HG03457 (cell line): ENCODE data around the gene GSX1.
"Not testable (repeated sequence)": the region's sequence is repeated elsewhere in the genome, so short reads cannot be mapped to it uniquely, and the experiment has no call there.

Source experiments
- ATAC-seq: cut with Tn5 transposase; IDR thresholded peaks from one replicate; pipeline ENCODE4 v1.9.1; 2021; ENCODE audit warnings: moderate number of reproducible peaks; ENCODE audit not compliant: unreplicated experiment

The GSX1 gene

GRCh38 chr13:27793507-27794367 is 1.5 kb downstream of the GSX1 start:
- no peak for ATAC-seq

DNA sequence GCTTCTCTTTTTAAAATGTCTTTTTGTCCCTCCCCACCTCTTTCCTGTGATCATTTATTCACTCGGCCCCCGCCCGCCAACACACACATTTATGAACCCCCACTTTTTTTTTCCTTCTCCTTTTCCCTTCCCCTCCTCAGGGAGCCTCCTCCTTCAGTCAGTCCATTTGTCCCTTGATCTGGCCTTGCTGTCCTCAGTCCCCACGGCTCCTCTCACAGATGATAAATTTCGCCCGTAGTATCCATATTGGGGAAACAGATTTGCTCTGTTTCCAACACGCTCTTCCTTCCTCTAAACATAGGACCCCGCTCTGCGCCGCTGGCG is 2.0 kb downstream of the GSX1 start:
- ATAC-seq, result no peak

GRCh38 chr13:27794921-27795717 is 2.8 kb downstream of the GSX1 start:
- no peak for ATAC-seq

GRCh38 chr13:27795718-27796019 is 3.4 kb downstream of the GSX1 start:
- ATAC-seq, result no peak

GRCh38 chr13:27796544-27797227 is 4.4 kb downstream of the GSX1 start:
- no peak for ATAC-seq

DNA sequence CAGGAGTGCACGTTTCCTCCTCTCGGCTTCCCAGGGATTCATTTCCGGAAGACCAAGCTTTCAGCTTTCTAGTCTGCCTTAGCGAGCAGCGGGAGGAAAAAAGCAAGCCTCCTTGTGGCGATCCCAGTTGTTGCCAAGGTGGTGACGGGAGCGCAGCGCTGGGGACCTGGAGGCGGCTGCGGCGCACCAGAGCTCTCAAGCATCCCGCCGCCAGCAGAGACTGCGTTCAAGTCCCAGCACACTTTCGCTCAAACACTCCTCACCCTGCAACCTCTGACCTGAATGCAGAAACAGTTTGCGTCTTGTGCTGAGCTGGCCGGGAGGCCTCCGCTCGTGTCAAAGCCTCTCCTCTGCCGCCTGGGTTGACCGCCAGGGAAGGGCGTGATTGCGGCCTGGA is 4.9 kb downstream of the GSX1 start:
- no peak for ATAC-seq

GRCh38 chr13:27806744-27807387 is 14.6 kb downstream of the GSX1 start:
- ATAC-seq, result no peak

DNA sequence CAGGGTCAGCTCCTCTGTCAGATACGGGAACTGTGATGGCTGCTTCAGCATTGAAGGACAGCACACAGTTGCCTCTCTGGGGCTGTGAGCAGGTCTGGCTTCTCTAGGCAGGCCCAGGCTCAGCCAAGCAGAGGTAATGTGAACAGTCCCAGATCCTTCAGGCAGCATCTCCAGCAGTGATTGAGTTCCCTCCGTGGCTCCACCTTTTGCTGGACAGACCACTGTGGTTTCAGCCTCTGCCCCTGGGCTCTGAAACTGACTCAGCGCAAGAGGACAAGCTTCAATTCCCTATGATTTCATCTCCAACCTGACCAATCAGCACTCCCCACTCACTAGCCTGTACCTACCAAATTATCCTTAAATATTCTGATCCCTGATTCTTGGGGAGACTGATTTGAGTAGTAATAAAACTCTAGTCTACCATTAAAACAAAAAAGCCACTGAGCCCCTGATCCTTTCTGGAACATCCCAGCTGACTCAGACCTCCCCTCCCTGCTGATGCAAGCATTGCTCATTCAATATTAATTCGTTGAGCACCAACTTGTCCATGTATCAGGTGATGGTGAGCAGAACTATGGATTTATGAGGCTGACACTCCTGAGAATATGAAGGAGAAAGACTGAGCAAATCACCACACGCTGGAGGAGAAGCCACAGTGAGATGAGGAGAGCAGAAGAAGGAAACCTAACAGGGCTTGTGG is 16.7 kb downstream of the GSX1 start:
- no peak for ATAC-seq

DNA sequence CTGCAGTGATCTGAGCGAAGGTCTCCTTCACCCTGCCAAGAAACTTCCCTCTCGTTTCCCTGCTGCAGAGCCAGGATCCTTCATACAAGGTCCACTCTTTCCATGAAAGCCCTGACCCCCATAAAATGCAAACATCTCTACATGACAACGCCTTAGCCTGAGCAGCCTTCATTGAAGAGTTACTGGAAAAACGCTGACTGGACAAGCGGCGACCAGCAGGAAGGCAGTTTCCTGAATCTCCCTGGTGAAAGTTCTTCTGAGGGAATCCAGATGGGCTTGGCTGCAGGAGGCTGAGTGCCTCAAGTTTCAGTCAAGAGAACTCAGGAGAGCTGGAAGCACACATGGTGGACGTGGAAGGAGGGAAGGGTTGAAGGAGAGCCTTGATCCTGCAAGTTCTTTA is 17.7 kb downstream of the GSX1 start:
- no peak for ATAC-seq

GRCh38 chr13:27810461-27810860 is 18.2 kb downstream of the GSX1 start:
- no peak for ATAC-seq

GRCh38 chr13:27813826-27814225 is 21.5 kb downstream of the GSX1 start:
- ATAC-seq, result no peak

DNA sequence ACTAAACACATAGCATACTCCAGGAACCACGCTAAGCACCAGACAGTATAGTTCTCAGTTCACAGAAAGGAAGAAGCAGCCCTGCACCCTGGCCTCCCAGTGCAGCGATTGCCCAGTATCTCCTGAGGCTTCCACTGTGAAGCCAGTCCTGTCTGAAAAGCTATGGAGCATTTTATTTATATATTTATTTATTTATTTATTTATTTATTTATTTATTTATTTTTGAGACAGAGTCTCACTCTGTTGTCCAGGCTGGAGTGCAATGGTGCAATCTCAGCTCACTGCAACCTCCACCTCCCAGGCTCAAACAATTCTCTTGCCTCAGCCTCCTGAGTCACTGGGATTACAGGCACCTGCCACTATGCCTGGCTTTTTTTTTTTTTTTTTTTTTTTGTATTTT is 25.5 kb downstream of the GSX1 start:
- not testable (repeated sequence) for ATAC-seq

DNA sequence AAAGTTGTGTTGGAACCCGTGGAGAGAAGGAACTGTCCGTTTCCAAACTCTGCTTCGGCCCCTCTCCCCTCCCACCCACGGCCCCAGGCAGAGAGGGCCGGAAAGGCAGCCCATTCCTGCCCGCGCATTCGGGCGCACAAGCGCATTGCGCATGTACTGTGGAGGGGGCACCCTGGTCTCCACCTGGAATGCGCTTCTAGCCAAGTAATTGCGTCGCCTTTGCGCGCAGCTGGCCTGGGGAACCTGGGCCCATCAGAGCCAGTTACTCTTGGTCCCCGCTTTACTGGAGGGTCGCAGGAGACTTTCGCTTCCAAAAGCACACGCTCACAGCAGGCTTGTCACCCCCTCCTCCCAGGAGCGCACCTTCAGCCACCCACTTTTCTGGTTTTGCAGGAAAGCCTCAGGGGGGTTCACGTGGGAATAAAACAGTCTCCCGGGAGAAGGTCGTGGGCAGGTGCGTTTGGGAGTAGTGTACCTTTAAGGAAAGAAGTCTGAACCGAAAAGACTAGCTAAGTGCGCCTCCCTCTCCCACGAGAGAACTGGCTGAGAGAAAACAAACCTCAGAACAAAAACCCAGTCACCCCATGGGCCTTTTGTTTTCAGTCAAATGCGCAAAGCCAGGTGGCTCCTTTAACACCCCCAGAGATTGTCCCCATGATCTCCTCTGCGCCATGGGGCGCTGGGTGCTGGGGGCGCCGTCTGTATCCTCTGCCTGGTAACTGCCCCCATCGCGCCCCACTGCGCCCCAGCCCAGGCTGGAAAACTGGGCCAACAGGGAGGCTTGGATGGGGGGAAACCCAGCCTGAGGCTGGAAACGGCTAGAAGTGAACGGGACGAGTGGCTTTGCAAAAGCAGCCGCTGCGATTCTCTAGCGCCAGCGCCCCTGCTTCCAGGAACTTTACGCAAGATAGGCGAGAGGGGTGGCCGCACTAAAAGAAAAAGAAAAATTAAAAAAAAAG is 28.5 kb downstream of the GSX1 start:
- no peak for ATAC-seq

DNA sequence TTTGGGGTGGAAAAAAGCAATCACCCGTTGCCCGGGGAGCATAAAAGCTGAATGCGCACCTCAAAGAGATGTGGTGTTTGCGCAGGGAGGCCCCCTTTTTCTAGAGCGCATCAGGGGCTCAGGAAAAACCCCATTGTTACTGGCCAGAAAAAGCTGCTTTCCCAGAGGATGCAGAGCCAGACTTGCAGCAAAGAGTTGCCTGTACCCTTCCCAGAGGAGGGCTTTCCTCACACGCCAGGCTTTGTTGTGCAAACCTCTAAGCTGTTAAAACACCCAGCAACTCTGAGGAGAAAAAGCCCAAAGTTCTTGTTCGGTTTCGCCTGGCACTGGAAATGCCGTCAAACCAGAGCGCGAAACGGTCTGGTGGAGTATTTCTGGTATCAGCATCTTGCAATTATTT is 29.3 kb downstream of the GSX1 start:
- no peak for ATAC-seq

DNA sequence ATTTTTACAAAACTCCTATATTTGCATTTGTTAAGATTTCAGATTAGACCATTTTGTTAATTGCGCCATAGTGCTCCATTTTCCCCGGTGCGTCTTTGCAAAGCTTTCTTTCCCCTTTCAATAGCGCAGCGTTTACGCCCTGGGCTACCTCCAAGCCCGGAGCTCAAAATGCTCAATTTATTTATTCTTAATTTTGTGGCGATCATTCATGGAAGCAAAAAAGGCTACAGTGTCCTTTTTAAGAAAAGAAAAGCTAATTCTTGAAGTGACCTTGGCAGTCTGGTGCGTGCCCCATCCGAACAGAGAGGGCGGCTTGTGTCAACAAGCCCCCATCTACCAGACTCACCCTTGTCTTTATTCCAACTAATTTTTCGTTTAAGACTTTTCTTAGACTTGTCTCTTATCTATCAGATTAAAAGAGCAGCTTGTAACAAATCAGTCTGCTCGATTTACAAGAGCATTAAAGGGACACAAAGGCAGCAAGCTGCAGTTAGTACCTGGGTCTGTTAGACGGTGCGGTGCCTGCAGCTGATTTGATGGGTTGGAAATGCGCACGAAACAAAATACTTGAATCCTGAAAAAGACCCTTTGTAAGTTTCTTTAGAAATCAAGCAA is 30.1 kb downstream of the GSX1 start:
- ATAC-seq, result no peak

- ATAC-seq, result no peak
Measured at GRCh38 chr13:27822873-27823311, 30.6 kb downstream of the GSX1 start.

GRCh38 chr13:27824121-27824520 is 31.8 kb downstream of the GSX1 start:
- no peak for ATAC-seq

DNA sequence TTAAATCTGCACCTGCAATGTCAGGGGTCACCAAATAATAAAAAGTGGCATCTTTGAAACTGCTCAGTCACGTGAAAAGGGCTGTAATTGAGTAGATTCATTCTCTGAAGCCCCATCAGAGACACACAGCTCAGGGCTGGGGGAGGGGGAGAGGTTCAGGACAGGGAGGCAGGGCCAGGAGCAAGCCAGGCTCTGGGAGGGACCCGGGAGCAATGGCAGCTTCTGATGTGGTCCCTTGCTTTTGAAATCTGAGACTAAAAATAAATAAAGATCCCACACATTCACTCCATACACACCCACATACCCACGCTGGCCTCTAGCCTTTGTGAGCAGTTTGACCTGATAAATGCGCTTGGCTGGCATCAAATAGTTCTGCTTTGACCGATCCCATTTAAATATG is 32.8 kb downstream of the GSX1 start:
- no peak for ATAC-seq
